Measurements from ENCODE around the gene MAP2K5.

MAP2K5 gene

DNA sequence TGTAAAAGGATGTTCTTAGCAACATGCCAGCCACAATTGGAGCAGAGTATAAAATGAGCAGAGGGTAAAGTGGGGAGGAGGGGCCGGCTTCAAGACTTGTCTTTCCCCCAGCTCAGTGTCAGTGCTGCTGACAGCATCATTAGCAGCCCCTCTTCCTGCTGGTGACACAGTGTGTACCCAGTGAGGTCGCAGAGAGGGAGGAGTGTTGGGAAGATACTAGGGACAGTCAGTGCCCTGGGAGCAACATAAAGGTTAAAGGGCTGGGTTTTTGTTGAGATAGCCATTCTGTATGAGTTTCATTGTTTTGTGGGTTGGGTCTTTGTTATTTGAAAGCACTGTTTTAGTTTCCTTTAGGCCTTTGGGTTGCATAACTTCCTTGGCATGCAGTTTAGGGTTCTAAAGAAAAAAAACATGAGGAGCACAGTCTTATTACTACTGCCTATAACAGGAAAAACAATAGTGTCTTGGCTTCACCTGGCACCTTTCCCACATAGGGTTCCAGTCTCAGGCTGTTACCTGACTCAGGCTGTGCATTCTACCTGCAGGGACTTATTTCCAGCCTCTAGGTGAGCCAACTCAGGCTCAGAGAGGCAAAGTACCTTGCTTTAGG lies 188.7 kb downstream of the MAP2K5 start:
- no peak for DNase-seq

DNA sequence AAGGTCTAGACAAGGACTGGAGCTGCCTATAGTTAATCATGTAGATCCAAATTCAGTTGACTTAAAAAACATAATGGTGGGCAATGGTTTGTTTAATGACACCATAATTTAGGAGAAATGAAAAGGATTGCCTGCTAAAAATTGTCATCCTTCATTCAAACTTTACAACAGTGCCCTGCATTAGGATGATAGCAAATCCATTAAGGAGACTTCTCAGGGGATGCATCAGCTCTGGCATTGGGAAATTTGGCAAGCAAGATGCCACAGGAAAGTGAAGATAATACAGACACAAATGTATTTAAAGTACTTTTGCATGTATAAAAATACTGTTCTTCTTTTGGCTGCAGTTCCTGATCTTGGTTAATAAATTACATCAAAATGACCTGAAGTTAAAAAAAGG lies 189.7 kb downstream of the MAP2K5 start:
- no peak for DNase-seq

DNA sequence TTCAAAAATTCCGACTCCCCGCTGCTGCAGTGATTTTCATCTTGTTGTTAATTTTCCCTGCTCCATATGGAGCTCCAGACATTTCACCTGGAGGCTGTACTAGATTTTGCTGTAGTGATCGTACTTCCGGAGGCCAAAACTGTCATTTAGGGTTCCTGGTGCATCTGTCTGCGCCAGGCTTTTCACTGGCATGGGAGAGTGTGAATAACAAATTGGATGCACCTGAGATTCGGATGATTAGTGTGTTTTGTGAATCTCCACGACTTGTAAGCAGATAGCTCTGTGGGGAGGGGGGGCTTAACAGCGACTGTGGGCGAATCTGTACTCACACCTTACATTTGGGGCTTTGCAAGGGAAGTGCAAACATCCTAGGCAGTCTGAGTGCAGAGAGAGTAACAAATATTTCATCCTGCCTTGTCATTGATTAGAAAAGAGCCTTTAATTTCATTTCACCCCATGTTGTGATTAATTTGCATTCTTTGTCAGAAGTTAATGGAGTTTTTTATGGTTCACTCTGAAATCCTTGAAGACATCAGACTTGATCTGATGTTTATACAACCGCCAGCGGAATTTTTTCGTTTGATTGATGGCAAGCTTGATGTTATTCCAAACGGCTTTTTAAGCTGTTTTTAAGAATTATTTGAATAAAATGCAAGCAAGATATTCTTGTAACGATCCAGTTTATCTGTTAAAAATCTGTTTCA lies 190.3 kb downstream of the MAP2K5 start:
- DNase-seq: no peak

GRCh38 chr15:67735896-67736295 lies 193.4 kb downstream of the MAP2K5 start:
- DNase-seq: no peak

DNA sequence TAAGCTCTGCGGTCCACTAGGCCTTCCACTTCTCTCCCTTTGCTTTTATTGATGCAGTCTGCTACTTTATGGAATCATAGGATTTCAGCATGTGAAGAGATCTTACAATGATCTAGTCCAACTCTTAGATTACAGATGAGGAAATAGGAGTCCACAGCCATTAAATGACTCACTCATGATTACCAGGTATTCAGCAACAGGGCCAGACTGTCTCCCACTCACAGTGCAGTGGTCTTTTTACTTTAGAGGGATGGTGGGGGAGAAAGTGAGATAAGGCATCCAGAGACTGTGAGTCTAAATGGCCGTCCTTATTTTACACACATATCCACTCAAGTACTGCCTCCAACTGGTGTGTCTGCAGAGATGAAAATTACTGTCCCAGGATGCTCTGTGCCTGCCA lies 194.3 kb downstream of the MAP2K5 start:
- DNase-seq: no peak

- no peak for DNase-seq
Measured at GRCh38 chr15:67738056-67738455, 195.6 kb downstream of the MAP2K5 start.

- DNase-seq: no peak
Measured at GRCh38 chr15:67740405-67740804, 197.9 kb downstream of the MAP2K5 start.

DNA sequence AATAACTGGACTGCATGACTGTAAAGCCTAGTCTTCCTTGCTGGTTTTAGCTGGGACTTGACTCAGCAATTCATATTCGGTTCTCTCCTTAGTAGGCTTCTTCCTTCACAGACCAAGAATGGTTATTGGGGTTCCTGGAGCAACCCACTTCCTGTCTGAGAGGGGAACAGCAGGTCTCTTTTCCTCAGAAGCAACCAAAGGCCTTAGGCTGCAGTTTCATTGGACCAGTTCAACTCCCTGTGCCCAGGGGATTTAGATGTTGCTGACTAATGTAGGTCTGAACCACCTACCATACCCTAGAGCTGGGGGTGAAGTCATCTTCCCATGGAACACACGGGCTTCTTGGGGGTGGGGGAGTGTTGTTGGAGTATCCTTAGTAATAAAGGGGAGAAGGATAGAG lies 198.8 kb downstream of the MAP2K5 start:
- DNase-seq: no peak

- no peak for DNase-seq
Measured at GRCh38 chr15:67743558-67743957, 201.1 kb downstream of the MAP2K5 start.

DNA sequence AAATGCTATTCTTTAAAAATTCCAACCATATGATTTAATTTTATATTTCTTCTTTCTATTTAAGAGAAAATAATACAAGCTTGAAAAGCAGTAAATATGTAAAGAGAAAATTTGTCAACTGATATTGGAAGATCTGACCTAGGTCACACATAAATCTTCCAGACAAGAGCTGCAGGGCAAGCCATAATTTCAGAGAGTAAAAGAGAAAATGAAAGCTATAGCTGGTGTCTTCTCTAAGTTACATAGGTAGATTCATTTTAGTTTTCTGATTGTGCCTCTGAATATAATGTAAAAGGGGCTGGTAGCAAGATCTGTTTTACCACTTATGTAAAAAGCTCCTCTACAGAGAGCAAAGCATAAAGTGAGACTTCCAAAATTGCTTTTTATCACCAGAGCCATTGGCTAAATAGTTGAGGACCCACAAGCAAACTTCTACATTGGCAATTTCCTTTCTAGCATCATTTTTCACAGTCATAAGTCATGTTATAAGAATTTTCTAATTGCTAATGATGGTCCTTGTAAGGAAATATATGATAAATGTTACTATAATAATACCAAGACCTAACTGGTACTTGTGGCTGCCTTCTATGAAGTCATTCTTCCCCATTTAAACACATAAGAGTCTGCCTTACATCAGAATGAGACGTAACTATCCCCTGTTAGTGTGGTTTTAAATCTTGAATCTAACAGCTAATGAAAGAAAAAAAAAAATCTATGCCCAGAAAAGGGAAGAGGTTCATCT lies 202.0 kb downstream of the MAP2K5 start:
- no peak for DNase-seq

DNA sequence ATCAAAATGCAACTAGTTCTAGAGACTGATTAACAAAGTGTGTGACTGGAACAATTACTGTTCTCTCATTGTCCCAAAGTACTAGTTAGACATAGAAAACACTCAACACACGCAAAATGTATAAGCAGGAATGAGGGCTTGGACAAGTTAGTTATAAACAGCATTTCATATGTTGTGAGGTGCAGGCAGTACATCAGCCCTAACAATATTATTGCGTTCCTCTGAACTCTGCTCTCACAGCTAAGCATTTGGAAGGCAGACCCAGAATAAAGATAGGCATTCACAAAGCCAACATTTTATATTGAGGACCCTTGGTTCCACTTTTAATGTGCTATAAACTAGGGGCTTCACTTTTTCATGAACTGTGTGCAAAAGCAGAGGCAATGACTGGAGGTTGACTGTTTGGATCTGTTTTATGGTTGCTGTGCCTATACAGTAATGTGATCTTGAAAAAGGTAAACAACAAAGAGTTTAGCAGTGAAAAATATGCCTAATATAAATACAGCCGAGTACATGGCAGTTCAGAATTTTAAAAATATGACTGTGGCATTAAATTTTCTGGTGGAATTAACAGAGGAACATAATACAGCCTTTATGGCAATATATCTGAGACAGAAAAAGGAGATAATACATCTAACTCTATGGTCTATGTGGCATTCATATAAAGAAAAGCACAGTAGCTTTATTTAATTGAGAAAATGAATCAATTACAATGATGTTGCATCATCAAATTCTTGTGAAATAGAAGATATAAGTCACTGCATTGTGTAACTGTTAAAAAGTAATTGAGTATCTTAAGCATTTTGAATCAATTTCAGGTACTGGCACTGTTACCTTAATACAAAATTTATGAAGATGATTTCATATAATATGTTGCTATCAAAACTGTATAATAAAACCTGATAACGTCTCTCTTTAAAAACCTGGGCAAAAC lies 202.8 kb downstream of the MAP2K5 start:
- DNase-seq: no peak

DNA sequence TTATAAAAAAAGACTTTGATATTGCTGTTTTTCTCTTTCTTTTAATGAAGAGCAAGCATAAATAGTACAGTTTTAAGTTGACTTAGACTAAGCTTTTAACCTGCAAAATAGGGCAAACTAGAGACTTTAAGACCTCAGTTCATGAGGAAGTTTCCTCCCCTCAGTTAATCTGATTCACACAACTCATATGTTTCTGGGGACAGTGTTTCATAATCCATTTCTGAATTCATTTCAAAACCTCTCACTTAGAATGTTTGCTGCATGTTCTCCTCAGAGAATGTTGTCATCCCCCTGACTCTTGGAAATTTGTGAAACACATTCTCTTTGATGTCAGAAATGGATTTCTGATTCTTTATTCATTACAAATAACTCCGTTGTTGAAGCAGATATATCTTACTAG lies 203.5 kb downstream of the MAP2K5 start:
- DNase-seq: no peak

- DNase-seq: no peak
Measured at GRCh38 chr15:67746450-67746849, 203.9 kb downstream of the MAP2K5 start.

GRCh38 chr15:67747921-67748320 lies 205.4 kb downstream of the MAP2K5 start:
- DNase-seq: no peak

DNA sequence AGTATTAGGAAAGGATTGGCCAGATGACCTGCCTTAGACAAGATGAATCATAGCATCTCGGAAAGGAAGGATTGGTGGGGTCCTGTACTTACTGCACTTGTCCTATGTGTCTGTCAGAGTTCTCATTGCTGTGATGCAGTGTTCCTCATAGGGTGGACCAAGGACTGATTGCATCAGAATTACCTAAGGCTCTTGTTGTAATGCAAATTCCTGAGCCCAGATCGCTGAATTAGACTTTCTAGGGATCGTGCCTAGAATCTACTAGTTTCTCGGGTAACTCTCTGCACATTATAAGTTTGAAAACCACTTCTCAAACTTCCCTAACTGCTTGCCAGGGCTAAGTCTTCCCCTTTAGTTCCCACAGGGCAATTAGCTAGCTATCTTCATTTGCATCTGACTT lies 207.9 kb downstream of the MAP2K5 start:
- no peak for DNase-seq

DNA sequence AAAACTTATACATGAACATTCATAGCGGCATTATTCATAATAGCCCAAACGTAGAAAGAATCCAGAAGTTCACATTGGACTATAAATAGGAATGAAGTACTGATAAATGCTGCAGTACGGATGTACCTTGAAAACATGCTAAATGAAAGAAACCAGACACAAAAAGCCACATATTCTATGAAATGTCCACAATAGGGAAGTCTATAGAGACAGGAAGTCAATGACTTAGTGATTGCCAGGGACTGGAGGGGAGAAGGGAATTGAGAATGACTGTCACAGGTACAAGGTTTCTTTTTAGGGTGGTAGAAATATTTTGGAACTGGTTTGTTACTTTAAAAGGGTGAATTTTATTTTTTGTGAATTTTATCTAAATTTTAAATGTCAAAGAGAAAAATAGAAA lies 211.4 kb downstream of the MAP2K5 start:
- DNase-seq: no peak

- no peak for DNase-seq
Measured at GRCh38 chr15:67755264-67755663, 212.8 kb downstream of the MAP2K5 start.

DNA sequence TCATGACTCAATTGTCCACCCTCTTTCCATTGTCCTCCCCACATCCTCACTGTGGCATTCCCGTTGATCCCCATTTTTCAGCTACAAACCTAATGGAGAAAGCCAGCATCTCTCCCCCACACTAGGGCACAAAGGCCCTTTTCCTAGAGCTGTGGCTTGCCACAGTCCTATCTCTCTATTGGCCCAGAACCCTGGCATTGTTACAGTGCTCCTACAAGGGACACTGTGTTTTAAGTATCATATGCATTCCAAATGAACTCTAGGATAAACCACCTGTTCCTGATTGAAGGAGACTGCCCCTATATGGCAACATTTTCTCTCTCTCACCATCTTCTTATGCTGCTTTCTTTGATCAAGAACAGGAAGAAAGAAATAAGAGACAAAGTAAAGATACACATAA lies 213.4 kb downstream of the MAP2K5 start:
- DNase-seq: no peak

DNA sequence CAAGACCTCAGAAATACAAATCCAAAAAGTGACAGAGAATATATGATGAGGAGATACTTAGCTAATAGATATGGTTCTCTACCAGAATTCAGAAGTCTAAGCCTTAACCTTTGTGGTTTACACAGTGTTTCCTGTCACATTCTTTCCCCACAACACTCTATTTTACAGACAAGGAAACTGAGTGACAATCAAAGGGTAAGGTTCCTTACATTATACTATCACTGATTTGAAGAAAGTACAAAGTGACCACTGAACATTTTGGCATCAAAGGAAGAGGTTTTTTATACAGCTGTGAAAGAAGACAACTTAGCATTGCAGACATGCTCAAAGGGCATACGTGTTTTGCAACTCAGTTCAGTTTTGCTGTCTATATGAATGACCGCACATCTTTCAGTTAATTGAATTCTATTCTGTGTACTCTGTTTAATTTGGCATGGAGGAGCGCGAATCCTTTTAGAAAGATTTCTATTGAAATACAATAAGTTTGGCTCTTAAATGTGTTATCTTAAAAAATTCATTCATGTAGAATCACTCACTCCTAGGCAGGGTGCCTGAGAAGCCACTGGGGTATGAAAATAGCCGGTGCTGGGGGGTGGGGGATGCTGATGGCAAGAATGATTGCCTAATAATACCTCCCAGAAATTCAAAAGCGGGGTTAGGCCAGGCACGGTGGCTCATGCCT lies 216.3 kb downstream of the MAP2K5 start:
- no peak for DNase-seq

DNA sequence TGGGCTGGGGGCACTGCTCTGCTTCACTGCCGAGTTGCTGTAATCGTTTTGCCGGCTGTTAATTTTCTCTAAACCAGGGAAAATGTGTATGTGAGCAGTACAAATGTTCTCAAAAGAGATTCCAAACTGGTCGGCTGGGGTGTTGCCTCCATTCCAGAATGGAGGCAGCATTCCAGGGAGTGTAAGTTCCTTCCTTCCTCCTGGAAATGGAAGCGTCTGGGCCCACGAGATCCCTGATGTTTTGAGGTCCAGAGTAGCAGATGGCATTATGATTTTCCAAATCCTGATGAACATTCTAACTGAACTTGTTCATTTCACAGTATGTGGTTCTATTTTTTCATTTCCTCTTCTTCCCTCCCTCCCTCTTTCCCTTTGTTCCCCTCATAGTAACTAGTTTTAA lies 218.4 kb downstream of the MAP2K5 start:
- no peak for DNase-seq

- no peak for DNase-seq
Measured at GRCh38 chr15:67761343-67761742, 218.8 kb downstream of the MAP2K5 start.

DNA sequence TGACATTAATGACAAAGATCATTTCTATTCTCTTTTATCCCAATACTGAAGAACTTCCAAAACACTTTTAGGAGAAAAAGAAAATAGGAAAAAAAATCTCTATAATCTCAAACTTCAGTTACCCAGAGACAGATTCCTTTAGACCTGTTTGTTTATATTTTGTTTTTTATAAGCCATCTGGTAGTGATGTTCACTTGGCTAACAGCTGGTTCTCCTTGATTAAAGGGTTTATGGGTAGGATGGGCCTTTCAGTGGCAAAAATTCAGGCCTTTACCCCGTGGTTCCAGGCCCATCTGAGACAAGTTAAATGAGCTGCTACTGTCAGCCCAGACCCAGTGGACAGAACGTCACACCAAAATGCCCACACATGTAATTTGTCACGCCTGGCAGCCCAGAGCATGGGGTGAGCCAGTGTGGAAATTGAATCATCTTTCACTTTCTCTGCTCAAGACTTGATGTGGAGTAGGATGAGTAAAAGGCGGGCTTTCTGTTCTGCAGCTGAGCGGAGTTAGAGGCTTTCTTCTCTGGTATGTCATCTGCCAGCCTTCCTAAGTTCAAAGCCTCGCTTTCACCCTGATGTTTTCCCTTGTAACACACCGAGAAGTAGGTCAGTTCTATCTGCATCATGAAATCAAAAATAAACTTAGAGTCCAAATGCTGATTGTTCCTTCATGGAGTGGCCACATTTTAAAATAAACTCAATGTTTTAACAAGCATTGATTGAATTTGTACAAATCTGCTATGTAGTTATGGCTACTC lies 220.3 kb downstream of the MAP2K5 start:
- no peak for DNase-seq
